GM19025 (cell line): ENCODE measurements around the gene PHF13.
"Not testable (repeated sequence)": the region's sequence is repeated elsewhere in the genome, so short reads cannot be mapped to it uniquely, and the experiment has no call there.

Experiments used
- ATAC-seq: cut with Tn5 transposase; IDR thresholded peaks from one replicate; pipeline ENCODE4 v1.9.1; 2021; ENCODE audit warnings: mild to moderate bottlenecking, low read depth, moderate library complexity; ENCODE audit not compliant: unreplicated experiment

The PHF13 gene

DNA sequence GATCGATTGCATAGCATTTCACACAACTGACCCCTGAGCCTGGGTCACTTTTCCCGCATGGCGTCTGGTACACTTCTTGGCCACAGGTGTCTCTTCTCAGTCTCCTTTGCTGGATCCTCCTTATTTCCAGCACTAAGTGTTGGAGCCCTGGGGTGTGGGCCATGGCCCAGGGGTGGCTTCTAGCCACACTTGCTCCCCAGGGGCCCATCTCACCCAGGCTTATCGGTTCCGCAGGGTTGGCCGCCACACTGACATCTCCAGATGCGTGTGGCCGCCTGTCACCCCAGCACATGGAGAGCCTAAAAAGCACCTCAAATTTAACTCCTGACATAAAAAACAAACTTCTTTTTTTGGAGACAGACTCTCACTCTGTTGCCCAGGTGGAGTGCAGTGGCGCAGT lies 13.5 kb downstream of the PHF13 start:
- ATAC-seq, result no peak

DNA sequence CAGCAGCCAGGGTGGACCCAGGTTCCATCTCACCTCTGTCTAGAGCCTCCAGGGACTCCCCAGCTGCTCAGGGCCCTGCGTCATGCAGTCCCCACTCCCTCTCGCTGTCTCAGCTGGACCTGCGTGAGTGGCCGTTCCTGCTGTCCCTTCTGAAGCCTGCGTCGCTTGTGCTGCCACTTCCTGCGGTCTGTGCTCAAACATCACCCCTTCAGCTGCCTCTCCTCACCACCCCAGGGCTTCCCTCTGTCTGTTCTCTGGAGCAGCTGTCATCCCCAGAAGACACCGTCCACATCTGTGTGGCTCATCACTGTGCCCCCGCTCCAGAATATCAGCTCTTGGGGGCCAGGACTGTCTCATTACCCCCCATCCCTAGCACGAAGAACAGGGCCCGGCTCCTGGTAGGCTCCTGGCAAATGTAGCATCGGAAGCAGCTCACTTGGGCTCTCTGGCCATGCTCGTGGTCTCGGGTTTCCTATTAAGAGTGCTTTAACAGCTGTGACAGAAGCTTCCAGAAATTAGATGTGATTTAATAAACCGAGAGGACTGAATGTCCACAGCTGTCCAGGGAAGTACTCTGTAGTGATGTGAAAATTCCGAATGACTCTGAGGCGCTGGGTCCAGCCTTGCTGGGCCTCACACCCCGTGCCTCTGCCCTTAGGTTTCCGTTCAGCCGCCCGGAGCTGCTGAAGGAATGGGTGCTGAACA lies 14.5 kb downstream of the PHF13 start:
- no peak for ATAC-seq

DNA sequence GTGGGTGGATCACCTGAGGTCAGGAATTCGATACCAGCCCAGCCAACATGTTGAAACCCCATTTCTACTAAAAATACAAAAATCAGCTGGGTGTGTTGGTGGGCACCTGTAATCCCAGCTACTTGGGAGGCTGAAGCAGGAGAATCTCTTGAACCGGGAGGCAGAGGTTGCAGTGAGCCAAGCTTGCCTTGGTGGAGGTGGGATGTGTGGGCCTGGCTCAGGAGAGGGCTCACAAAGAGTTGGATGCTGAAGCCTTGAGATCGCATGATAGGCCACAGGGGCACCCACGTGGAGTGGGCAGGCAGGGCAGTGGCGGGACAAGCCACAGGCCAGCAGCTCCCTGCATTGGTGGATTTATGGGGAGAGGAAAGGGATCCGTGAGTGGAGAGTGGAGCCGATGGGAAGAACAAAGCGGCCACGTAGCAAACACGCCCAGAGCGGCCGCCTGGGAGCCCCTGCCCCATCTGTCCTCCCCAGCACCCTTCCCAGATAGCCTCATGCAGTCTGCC lies 15.5 kb downstream of the PHF13 start:
- no peak for ATAC-seq

DNA sequence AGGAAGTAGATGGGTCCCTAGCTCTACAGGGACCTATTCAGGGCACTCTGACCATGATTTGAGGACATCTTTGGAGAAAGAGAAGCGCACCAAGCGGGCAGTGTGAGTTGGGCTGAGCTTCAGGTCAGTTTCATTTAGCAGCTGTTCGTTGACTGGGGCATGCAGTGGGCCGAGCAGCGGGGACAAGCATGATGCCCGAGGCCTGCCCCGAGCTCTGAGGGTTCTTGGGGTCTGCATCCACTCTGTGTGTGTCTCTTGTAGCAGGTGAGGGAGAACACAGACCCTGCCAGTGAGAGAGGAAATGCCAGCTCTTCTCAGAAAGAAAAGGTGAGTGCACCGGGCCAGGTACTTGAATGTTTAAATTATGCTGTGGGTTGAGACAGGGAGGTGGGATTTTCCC lies 16.5 kb downstream of the PHF13 start:
- ATAC-seq, result no peak

DNA sequence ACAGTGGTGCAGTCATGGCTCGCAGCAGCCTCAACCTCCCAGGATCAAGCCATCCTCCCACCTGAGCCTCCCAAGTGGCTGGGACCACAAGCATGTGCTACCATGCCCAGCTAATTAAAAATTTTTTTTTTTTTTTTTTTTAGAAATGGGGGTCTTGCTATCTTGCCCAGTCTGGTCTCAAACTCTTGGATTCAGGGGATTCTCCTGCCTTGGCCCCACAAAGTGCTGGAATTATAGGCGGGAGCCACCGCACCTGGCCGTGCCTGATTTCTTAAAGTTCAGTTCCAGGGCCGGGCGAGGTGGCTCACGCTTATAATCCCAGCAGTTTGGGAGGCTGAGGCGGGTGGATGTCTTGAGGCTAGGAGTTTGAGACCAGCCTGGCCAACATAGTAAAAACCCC lies 17.5 kb downstream of the PHF13 start:
- ATAC-seq, result no peak

DNA sequence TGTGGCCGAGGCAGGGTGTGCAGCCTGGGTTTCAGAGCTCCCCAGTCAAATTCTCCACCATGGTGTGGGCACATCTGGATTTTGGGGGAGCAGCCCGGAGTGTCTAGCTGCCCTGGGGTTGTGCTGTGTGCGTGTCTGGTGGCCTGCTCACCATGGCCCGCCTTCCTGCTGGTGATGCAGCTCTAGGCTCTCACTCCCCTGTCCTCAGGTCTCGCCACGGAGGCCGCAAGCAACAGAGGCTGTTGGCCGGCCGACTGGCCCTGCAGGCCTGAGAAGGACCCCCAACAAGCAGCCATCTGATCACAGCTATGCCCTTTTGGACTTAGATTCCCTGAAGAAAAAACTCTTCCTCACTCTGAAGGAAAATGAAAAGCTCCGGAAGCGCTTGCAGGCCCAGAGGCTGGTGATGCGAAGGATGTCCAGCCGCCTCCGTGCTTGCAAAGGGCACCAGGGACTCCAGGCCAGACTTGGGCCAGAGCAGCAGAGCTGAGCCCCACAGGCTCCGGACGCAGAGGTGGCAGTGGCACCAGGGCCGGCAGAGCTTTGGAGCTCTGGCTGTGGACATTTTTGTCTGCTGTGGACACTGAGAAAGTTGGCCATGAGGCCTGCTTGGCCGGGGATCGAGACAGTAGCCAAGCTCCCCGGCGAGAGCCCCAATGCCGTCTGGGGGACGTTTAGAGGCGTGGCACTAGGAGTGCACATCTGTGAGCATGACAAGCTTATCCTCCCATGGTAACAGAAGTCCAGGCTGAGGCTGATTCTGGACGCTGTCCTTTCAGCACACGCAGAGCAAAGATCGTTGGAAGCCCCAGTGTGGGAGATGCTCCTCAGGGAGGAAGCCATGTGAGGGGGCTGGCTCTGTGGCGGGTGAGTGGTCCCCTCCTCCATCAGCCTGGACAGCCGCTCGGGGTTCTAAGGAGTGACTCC lies 19.3 kb downstream of the PHF13 start:
- ATAC-seq, result no peak

DNA sequence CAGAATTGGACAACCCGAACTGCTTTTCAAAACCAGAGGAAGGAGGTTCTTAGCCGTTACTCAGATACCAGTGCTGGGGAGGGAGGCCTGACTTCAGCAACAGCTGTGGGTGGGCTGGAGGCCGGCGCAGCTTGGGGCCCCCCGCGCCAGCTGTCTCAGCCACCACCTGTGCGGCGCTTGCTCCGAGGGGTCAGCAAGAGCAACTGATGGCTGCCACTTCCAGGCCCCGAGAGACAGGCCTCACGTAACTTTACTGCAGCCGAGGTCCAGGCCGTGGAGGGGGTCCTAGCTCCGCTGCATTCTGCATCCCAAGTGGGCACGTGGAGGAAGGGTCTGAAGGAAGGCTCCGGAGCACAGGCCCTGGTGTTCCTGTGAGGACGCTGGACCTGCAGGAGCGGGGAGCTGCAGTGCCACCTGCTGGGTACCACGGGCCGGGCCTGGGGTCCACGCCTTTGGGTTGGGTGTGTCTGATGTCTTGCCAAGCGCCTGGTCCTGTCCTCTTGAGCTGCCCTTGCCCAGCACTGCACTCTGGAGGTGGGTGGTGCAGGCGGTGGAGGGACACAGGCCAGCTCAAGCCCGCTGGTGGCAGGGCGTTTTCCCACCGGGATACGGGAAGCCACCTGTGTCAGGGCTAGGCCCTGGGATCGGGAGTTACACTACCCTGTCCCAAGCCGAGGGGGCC lies 21.0 kb downstream of the PHF13 start:
- no peak for ATAC-seq

DNA sequence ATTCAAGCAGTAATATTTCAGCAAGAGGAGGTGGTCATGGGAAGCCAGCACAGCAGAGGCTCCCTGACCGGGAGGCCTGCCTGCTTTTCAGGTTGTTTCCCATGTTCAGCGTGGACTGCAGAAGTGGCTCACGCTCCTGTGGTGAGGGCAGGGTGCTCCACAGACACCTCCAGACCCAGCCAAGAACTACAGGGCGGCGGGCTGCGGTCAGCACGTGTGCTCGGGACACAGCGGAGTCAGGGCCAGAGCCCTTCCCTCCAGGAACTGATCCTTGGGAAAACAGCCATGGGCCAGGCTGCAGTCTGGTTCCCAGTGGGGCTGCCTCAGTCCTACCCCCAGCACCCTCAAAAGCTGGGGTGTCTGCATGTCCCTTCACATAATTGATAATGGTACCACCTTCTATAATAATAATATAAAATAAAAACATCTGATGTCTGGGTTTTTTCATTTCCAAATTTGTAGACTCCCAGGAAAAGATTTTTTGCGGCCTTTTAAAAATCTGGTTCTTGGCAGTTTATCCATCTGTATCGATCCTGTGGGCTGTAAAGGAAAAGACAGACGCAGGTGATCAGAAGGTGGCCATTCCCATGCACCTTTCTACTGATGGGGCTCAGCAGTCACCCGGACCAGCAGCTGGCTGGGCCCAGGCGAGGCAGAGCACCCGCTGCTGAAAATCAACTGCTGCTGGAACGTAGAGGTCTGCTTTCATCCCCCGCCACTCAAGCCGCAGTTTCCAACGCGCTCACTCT lies 21.8 kb downstream of the PHF13 start:
- ATAC-seq, result no peak

DNA sequence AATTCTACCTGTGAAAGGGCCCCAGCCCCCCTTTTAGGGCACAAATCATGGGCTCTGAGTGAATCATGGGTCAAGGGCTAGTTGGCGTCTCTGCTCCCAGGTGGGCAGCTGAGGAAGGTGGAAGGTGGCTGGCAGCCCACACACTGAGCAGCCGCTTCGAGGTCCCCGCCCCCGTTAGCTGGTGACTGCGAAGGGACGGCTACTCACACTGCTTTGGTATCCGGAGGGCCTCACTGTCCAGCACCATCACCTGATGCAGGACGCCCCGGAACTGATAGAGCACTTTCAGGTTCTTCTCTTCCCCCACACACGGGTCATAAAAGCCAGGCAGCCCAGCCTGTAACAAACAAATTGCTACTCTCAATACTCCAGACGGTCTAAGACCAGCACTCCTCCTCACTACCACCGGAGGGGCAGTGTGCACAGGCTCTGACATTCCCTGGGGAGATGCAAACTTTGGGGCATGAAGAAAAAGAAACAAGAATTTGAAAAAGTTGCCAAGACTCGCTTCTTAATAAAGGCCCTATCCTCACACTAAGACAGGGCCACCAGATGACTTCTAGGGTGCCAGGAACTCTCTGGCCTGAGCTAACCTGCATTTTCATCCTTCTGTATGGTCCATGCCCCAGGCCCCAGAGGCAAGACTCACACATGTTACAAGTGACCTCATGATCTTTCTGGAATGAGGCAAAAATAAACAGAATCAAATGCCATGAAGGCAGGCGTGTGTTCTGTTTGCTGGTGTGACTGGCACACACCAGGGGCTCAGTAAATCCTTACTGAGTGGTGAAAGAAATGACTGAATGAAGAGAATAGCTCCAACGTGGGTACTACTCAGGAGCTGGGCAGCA lies 22.6 kb downstream of the PHF13 start:
- ATAC-seq, result no peak

DNA sequence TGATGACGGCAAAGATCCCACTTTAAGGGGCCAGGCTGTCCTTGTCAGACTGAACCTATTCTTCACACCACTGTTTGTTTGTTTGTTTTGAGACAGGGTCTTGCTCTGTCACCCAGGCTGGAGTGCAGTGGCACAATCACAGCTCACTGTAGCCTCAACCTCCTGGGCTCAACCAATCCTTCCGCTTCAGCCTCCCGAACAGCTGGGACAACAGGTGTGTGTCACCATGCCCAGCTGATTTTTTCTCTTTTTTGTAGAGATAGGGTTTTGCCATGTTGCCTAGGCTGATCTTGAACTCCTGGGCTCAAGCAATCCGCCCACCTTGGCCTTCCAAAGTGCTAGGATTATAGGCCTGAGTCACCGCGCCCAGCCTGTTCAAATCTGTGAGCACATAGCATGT lies 23.2 kb downstream of the PHF13 start:
- ATAC-seq, result not testable (repeated sequence)

DNA sequence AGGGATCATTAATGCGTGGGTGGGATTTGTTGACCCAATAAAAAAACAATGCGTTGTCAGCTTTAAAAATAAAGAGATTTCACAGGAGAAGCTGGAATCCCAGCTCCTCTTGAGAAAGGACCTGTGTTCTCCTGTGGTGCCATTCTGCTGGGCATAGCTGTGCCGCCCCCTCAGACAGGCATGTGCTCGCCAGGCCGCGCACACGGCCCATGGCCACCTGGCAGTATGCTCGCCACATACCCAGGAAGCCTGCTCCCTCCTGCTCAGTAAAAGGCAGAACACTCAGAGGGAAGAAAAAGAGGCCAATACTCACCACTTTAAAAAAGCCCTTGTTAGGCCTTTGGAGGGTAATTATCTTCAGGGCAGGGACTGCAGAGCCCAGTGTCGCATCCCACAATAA lies 24.2 kb downstream of the PHF13 start:
- no peak for ATAC-seq

DNA sequence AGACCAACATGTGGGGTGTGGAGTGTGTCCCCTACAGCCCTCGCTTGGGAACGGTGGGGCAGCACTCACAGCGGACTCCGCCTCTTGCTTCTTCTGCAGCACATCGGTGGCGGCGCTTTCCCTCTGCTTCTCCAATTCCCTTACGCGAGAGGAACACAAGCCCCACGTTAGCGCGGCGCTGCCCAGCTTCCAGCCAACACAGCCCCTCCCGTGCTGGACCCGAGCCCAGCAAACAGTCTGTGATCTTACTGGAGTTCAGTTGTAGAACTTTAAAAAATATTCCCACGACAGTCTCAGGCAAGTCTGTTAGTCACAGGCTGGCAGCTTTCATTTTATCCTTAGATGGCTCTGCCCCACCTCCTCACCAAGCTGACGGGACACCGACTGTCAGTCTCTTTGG lies 24.7 kb downstream of the PHF13 start:
- no peak for ATAC-seq

DNA sequence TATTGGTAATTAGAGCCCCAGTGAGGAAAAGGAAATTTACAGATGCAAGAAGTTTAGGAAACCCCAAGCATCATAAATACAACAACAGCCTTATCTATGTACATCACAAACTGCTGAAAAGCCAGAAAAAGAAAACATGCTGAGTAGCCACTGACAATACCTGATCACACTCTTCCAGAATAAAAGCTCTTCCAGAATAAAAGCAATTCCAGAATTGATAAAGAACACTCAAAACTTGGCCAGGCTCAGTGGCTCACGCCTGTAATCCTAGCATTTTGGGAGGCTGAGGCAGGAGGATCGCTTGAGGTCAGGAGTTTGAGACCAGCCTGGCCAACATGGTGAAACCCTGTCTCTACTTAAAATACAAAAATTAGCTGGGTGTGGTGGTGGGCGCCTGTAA lies 27.3 kb downstream of the PHF13 start:
- not testable (repeated sequence) for ATAC-seq

DNA sequence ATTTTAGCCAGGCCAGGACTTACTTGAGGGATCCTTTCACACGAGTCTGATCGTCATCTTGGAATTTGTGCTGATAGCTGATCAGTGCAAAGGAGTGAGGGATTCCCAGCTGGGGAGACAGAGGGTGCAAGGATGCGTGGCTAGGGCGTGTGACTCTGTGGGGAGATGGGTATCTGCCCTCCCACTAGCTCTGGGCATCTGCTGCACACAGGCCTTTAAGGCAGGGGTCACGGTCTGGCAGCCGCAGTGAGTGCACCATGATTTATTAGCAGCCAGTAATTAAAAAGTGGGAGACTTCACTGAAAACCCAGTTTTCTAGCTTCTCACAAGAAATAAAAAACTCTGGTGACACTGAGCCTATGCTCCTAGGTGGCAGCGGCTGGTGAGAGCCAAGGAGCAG lies 31.5 kb downstream of the PHF13 start:
- no peak for ATAC-seq

DNA sequence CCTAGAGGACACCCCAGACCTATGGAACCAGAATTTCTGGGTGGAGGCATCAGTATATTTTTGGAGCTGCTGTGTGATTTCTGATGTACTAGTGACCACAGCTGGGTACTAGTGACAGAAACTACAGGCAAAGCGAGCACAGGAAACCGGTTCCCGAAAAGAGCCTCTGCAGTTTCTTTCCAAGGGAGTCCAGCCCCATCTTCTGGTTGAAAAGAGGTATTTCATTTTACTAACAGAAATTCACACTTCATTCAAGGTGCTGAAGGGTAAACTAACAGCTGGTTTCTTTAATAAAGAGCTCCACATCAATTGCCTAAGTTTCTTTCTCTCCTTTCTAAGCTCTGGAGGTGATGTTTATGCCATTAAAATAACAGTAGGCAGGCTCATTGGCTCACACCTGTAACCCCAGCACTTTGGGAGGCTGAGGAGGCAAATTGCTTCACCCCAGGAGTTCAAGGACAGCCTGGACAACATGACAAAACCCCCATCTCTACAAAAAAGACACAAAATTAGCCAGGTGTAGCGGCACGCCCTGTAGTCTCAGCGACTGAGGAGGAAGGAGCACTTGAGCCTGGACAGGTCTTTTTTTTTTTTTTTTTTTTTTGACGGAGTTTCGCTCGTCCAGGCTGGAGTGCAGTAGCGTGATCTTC lies 33.1 kb downstream of the PHF13 start:
- ATAC-seq, result no peak

DNA sequence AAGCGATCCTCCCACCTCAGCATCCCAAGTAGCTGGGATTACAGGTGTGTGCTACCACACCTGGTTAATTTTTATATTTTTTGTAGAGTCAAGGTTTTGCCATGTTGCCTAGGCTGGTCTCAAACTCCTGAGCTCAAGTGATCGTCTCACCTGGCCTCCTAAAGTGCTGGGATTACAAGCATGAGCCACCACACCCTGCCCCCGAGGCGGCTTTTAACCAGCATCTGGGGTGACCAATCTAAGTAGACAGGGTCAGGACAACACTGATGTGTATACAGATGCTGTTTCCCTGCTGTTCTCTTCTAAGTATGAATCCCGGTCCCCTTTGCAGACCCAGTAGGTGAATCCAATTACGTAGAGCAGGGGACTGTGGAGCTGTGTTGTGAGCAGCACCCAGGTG lies 35.0 kb downstream of the PHF13 start:
- no peak for ATAC-seq

DNA sequence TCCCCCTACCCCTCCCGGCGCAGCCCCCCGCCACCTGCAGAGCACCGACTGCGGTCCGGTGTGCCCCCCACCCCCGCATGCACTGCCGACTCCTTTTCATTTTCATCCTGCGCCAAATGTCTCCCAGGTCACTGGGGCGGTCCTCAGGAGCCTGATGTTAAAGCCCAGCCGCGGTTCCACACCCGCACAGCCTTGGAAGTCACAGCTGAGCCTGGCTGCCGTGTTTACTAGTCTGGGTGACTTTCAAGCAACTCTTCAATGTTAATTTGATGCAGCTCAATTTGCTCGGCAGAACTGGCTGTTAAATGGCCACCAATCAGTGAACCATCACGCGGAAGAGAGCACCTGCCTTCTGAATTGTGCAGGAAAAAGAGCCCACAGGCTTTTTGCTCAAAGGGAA lies 38.4 kb downstream of the PHF13 start:
- no peak for ATAC-seq

DNA sequence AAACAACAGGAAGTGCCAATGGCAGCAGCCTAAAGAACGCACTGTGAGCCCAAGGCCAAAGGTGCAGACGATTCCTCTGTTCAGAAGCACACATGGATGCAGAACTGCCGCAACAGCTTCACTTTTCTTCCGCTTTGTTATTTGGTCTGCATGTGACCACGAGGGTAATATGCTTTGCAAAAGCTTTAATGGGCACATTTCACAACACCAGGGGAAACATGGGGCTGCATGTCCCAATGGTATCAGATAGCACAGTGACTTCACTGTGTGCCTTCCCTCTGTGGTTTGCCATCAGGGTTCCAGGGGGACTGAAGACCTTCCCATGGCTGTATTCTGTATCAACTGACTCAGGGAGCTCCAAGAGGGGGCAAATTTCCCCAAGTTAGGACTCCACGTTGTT lies 39.5 kb downstream of the PHF13 start:
- no peak for ATAC-seq
